Left lung (tissue), 10 donors: Measurements from ENCODE around the gene GBX1. TPM values are rescaled to one million over a fixed set of nuclear protein-coding genes. Genes with fewer than 3 reads are reported as not detected.

Source experiments
- ATAC-seq: fragments of 200-7000 bp; cut with Tn5 transposase; one replicate; pipeline ENCODE4 v1.9.1; 2020; ENCODE audit warnings: moderate library complexity
- DNase-seq, 4 donors: peaks; one replicate each; pipeline ENCODE4 v3.0.0-alpha.2; 2013 to 2020
- H3K27ac ChIP-seq, 2 donors: fragments of 200-600 bp; sonication (generic) in 1 of 2; one replicate each; pipeline versions ENCODE4 v1.5.0 to v1.8.0; 2020 to 2021
- H3K27me3 ChIP-seq, 2 donors: fragments of 200-600 bp; sonication (generic) in 1 of 2; one replicate each; pipeline versions ENCODE4 v1.5.0 to v1.8.0; 2020 to 2021
- H3K36me3 ChIP-seq, 2 donors: fragments of 200-600 bp; sonication (generic) in 1 of 2; one replicate each; pipeline versions ENCODE4 v1.5.0 to v1.8.0; 2020 to 2021
- H3K4me1 ChIP-seq, 2 donors: fragments of 200-600 bp; one replicate each; pipeline ENCODE4 v1.8.0; 2021
- H3K4me3 ChIP-seq, 2 donors: fragments of 200-600 bp; sonication (generic) in 1 of 2; one replicate each; pipeline versions ENCODE4 v1.5.0 to v1.8.0; 2020 to 2021; ENCODE audit warnings: mild to moderate bottlenecking in 1 of 2
- H3K9me3 ChIP-seq, 2 donors: fragments of 200-600 bp; sonication (generic) in 1 of 2; one replicate each; pipeline versions ENCODE4 v1.5.0 to v1.8.0; 2020 to 2021
- intact Hi-C, 2 donors: fragments of 100-400 bp; cut with DNase I; formaldehyde crosslinking; loops; one replicate each; pipeline versions ENCODE4 v1.11.2 to v1.14.2; 2022
- polyA plus RNA-seq, 6 donors: library from polyadenylated mRNA; unstranded; fragments of 120-200 nt; gene quantifications; one replicate each; pipeline ENCODE4 v1.2.1, GENCODE V29; 2013; ENCODE audit not compliant: insufficient read length in 6 of 6
- total RNA-seq, 2 donors: library from RNA; stranded (reverse); fragmentation: NEBNext Ultra II Directional; extraction: Animal tissue kit (Norgen Biotek cat#: 25700); gene quantifications; one replicate each; pipeline ENCODE4 v1.2.1, GENCODE V29; 2021
- TF ChIP-seq, protein P1 (sequence below), 2 donors: fragments of 200-600 bp; sonication (generic) in 1 of 2; IDR thresholded peaks; one replicate each; pipeline versions ENCODE4 v1.5.0 to v1.8.0; 2021; ENCODE audit warnings: antibody characterized with exemption in 2 of 2
- donor health status: DM: no; HTN: yes; CAD: no.
- donor health status: DM: no; HTN: no; CAD: no.

Gene GBX1
- total and polyA plus RNA-seq, 8 donors = 0.24 to 0.42 (median 0.28) TPM; not detected in 5

GRCh38 chr7:151123158-151123821, 44.2 kb downstream of the GBX1 start:
- TF ChIP-seq, protein P1, sequence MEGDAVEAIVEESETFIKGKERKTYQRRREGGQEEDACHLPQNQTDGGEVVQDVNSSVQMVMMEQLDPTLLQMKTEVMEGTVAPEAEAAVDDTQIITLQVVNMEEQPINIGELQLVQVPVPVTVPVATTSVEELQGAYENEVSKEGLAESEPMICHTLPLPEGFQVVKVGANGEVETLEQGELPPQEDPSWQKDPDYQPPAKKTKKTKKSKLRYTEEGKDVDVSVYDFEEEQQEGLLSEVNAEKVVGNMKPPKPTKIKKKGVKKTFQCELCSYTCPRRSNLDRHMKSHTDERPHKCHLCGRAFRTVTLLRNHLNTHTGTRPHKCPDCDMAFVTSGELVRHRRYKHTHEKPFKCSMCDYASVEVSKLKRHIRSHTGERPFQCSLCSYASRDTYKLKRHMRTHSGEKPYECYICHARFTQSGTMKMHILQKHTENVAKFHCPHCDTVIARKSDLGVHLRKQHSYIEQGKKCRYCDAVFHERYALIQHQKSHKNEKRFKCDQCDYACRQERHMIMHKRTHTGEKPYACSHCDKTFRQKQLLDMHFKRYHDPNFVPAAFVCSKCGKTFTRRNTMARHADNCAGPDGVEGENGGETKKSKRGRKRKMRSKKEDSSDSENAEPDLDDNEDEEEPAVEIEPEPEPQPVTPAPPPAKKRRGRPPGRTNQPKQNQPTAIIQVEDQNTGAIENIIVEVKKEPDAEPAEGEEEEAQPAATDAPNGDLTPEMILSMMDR (IDR thresholded peaks at IDR 0.05) = no peak
- no peak for ATAC-seq
- Histone ChIP-seq H3K4me1 (peaks cover 10 to 14% of the 10 kb centered on the region in 2 donors), H3K27ac (no peak overlapping the region), H3K27me3 (no peaks in the 10 kb centered on the region), H3K9me3 (no peaks in the 10 kb centered on the region), H3K4me3 (no peak overlapping the region), H3K36me3 (peaks cover 0 to 94% of the 10 kb centered on the region in 2 donors)
- DNase-seq = peak in 1 of 4 donors; percentile 78
- intact Hi-C loops = loop anchor here in 1 of 2 donors (5.0 kb wide), 1 partner anchor 179 kb away; no protein-coding TSS in a partner anchor

- Histone ChIP-seq H3K4me1 (peaks cover 10 to 14% of the 10 kb centered on the region in 2 donors), H3K36me3 (peaks cover 0 to 94% of the 10 kb centered on the region in 2 donors), H3K4me3 (no peak overlapping the region), H3K27me3 (no peaks in the 10 kb centered on the region), H3K9me3 (no peaks in the 10 kb centered on the region), H3K27ac (no peak overlapping the region)
- DNase-seq (no peak), ATAC-seq (no peak)
- TF ChIP-seq, protein P1 (IDR thresholded peaks at IDR 0.05) = no peak
- intact Hi-C loops = loop anchor here in 1 of 2 donors (5.0 kb wide), 1 partner anchor 180 kb away; no protein-coding TSS in a partner anchor
These were observed 44.7 kb downstream of the GBX1 start for GRCh38 chr7:151122796-151123157.

DNA sequence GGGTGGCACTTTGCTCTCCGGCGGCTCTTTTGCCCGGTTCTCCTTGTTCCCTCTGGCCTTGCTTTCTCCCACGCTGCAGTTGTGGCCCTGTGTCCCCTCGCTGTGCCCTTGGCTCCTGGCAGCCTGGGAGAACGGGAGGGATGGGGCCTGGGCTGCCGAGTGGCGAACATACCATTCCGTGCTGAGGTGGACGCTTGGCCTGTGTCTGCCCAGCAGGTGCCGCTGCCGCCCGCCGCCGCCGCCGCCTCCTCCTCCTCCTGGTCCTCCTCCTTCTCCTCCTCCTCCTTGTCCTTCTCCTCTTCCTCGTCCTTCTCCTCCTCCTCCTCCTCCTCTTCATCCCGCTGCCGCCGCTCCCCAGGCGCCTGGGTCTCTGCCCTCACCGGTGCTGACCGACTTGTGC, 45.2 kb downstream of the GBX1 start:
- H3K36me3 ChIP-seq = peaks cover 0 to 97% of the 10 kb centered on the region in 2 donors
- DNase-seq = peak in 1 of 4 donors; percentile 78

DNA sequence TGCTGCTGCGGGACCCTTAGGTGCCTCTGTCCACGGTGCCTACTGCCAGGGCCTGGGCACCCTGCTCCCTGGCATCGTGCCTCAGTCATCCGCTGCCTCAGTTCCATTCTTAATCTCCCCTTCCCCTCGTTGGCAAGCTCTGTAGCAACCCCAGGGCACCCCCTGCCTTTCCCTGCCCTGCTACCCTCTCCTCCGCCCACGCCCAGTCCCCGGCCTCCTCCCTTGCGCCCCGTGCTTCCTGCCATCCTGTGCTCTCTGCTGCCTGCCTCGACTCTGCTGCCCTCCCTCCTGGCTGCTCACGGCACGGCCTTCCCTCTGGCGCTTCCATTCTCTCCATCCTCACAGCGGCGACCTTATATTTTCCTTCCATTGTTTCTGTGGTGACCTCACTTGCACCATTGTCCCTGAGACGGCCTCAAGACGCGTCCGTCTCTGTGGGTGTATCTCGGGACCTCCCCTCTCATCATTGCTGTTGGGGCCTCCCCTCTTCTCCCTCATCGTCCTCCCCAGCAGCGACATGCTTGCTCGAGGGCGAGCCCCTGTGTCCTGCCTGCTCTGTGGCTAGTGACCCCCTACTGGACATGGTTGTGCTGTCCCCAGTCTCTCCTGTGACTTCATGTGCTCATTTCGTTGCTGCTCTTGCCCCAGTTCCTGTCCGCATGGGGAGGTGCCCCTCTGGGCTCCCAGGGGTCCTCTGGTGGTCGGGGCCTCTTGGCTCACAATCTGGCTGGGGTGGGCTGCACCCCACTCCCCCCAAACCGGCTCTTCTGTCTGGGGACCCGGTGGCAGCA, 45.9 kb downstream of the GBX1 start:
- ATAC-seq (no peak), DNase-seq (peak in 1 of 4 donors; percentile 73)
- H3K9me3 ChIP-seq = no peaks in the 10 kb centered on the region
- TF ChIP-seq, protein P1 (IDR thresholded peaks at IDR 0.05) = no peak
- H3K4me1 ChIP-seq = peaks cover 10 to 14% of the 10 kb centered on the region in 2 donors
- H3K27ac ChIP-seq = no peak overlapping the region
- intact Hi-C loops = loop anchor here in 1 of 2 donors (5.0 kb wide), 1 partner anchor 181 kb away; no protein-coding TSS in a partner anchor
- H3K4me3 ChIP-seq = no peak overlapping the region
- peaks cover 0 to 97% of the 10 kb centered on the region in 2 donors for H3K36me3 ChIP-seq
- H3K27me3 ChIP-seq = no peaks in the 10 kb centered on the region

More for the DNA sequence above, 45.2 kb downstream of the GBX1 start:
- no peak overlapping the region for H3K4me3 ChIP-seq
- H3K9me3 ChIP-seq = no peaks in the 10 kb centered on the region
- H3K27me3 ChIP-seq = no peaks in the 10 kb centered on the region
- TF ChIP-seq, protein P1 (IDR thresholded peaks at IDR 0.05) = no peak
- intact Hi-C loops = loop anchor here in 1 of 2 donors (5.0 kb wide), 1 partner anchor 180 kb away; no protein-coding TSS in a partner anchor
- no peak for ATAC-seq
- H3K27ac ChIP-seq = no peak overlapping the region
- peaks cover 10 to 14% of the 10 kb centered on the region in 2 donors for H3K4me1 ChIP-seq

- Histone ChIP-seq H3K4me3 (no peak overlapping the region), H3K9me3 (no peaks in the 10 kb centered on the region), H3K36me3 (peaks cover 0 to 93% of the 10 kb centered on the region in 2 donors), H3K27ac (no peak overlapping the region), H3K27me3 (no peaks in the 10 kb centered on the region), H3K4me1 (peaks cover 8 to 19% of the 10 kb centered on the region in 2 donors)
- DNase-seq (peak in 1 of 4 donors; percentile 78), ATAC-seq (no peak)
- intact Hi-C loops = loop anchor here in 1 of 2 donors (5.0 kb wide), 1 partner anchor 181 kb away; no protein-coding TSS in a partner anchor
- TF ChIP-seq, protein P1 (IDR thresholded peaks at IDR 0.05) = no peak
These were observed 46.6 kb downstream of the GBX1 start for GRCh38 chr7:151120896-151121295.
